KOPT-K1 (cell line): ENCODE measurements around the gene ENTPD2.
"Not testable (repeated sequence)": the region's sequence is repeated elsewhere in the genome, so short reads cannot be mapped to it uniquely, and the experiment has no call there.

ENCODE experiments used
- H3K27ac ChIP-seq: fragments of 200-600 bp; sonication (generic); 2 replicates; pipeline ENCODE4 v1.5.1; 2016; ENCODE audit warnings: antibody characterized with exemption, mild to moderate bottlenecking, low read depth, low read length; ENCODE audit not compliant: poor library complexity, severe bottlenecking
- H3K36me3 ChIP-seq: fragments of 200-600 bp; sonication (generic); 2 replicates; pipeline ENCODE4 v1.5.1; 2017; ENCODE audit warnings: antibody characterized with exemption, mild to moderate bottlenecking, low read length, moderate library complexity; ENCODE audit not compliant: insufficient read depth
- H3K9me3 ChIP-seq: fragments of 200-600 bp; sonication (generic); 2 replicates; pipeline ENCODE4 v1.5.1; 2017; ENCODE audit warnings: antibody characterized with exemption, low read length, mild to moderate bottlenecking; ENCODE audit not compliant: insufficient read depth, poor library complexity, severe bottlenecking

The ENTPD2 gene

GRCh38 chr9:137033481-137033880 is 20.4 kb downstream of the ENTPD2 start:
- H3K36me3 ChIP-seq, H3K9me3 ChIP-seq, H3K27ac ChIP-seq: not testable (repeated sequence)

GRCh38 chr9:137032858-137033257 is 21.0 kb downstream of the ENTPD2 start:
- Histone ChIP-seq H3K27ac (no peak overlapping the region), H3K36me3 (no peaks in the 10 kb centered on the region), H3K9me3 (no peaks in the 10 kb centered on the region)

GRCh38 chr9:137031904-137032640 is 21.8 kb downstream of the ENTPD2 start, which contains the start of gene FUT7:
TSS of gene FUT7 (minus strand) at chr9:137032088. CDS start at chr9:137031991, 97 bp downstream.
- Histone ChIP-seq H3K36me3 (no peaks in the 10 kb centered on the region), H3K9me3 (no peaks in the 10 kb centered on the region), H3K27ac (no peak within 1 kb of the TSS)

DNA sequence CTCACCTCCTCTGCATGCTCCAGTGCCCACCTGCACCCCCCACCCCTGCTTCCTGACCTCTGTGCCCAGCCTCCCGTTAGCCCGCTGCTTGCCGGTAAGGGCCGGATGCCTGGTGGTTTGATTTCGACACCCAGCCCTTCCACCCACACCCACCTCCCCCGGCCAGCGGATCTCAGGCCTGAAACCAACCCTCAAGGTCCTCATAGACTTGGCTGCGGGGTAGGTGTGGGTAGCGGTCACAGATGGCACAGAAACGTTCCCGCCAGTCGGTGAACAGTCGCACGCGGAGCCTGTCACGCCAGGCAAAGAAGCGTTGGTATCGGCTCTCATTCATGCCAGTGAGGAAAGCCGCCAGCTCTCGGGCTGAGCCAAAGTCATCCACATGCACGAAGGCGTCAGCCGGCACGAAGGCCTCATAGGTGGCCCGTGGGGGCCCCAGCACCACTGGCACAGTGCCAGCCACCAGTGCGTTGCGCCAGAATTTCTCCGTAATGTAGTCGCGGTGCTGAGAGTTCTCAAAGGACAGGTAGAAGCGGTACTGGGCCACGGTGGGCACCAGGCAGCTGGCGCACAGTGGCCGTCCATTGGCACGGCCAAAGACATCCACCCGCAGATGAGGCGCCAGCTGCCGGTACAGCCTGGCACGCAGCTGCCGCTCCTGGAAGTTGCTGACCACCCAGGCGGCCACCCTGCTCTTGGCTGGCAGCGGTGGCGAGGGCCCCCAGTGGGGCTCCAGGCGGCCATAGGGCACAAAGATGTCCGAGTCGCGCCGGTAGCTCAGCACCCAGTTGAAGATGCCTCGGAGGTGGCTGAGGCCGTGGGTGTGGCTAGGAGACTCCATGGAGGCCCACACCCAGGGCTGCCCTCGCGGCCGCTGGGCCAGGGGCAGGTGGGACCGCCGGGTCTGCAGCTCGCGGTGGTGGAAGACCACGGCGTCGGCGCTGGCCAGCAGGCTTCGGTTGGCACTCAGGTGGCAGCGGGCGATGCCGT is 23.0 kb downstream of the ENTPD2 start:
- Histone ChIP-seq H3K36me3 (no peaks in the 10 kb centered on the region), H3K27ac (no peak overlapping the region), H3K9me3 (no peaks in the 10 kb centered on the region)

GRCh38 chr9:137030006-137030405 is 23.9 kb downstream of the ENTPD2 start:
- H3K9me3 ChIP-seq = no peaks in the 10 kb centered on the region
- no peak overlapping the region for H3K27ac ChIP-seq
- no peaks in the 10 kb centered on the region for H3K36me3 ChIP-seq

GRCh38 chr9:137029058-137029936 is 24.6 kb downstream of the ENTPD2 start:
- no peaks in the 10 kb centered on the region for H3K36me3 ChIP-seq
- H3K9me3 ChIP-seq = no peaks in the 10 kb centered on the region
- H3K27ac ChIP-seq = no peak overlapping the region

- no peaks in the 10 kb centered on the region for H3K9me3 ChIP-seq
- H3K27ac ChIP-seq = no peak overlapping the region
- H3K36me3 ChIP-seq = no peaks in the 10 kb centered on the region
Measured at GRCh38 chr9:137028263-137029057, 25.4 kb downstream of the ENTPD2 start.

DNA sequence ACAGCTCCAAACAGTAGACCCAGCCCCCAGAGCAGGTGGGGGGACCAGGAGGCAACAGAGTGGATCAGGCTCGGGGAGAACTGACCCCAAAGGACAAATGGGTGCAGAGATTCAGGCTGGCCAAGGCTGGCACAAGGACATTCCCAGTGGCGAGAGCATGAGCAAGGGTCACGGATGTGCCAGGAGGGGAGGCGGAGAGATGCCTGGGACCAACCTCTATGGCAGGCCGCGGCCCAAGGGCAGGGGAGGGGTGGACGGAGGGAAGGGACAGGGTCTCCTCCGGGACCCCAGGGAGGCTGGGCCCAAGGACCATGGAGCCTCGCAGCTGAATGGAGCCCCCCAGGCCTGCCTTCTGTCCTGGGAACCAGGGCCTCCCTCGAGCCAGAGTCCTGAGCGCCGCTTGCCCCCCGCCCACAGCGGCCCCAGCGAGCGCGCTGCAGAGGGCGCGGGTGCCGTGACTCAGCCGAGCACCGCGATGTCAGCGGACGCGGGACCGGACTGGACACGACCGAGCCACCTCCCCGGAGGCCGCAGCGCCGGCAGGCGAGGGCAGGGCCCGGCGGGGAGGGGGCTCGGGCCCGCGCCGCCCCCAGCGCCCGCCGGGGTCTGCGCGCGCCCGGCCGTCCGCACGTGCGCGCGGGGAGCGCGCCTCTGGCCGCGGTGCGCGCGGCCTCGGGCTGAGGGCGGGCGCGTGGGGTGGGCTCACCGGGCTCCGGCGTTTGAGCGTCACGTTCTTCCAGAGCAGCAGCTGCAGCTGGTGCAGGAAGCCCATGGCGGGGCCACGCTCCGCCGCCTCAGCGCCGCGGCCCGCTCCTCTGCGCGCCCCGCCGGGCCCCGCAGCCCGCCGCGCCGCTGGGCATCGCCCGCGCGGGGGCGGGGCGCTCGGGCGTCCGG is 26.2 kb downstream of the ENTPD2 start, which contains the start of gene ABCA2:
Gene ABCA2 (minus strand): TSS at position 869 of the 894 bp plus-strand sequence. CDS start 97 bp downstream, at position 772.
- H3K9me3 ChIP-seq = no peaks in the 10 kb centered on the region
- H3K27ac ChIP-seq = no peak within 1 kb of the TSS
- no peaks in the 10 kb centered on the region for H3K36me3 ChIP-seq

- no peaks in the 10 kb centered on the region for H3K9me3 ChIP-seq
- H3K27ac ChIP-seq = no peak overlapping the region
- no peaks in the 10 kb centered on the region for H3K36me3 ChIP-seq
Measured at GRCh38 chr9:137026828-137027227, 27.0 kb downstream of the ENTPD2 start.

- H3K36me3 ChIP-seq = no peaks in the 10 kb centered on the region
- no peak overlapping the region for H3K27ac ChIP-seq
- H3K9me3 ChIP-seq = no peaks in the 10 kb centered on the region
Measured at GRCh38 chr9:137026384-137026783, 27.5 kb downstream of the ENTPD2 start.

DNA sequence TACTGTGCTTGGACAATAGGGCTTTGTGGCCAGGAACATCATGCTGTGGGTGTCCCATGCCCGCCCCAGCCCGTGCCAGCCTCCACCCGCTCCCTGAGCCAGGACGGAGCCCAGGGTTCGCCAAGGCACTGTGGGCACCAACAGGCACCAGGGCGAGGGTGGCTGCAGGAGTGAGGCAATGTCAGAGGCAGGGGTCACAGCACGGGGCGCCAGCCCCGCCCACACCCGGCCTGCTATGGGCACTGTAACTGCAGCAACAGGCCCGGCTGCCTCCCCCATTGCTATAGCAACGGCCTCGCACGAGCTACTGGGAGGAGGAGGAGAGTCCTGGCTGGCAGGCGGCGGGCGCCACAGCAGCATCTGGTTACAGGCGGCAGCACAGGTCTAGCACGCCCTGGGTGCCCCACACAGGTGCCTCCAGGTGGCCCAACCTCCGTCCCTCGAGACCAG is 28.3 kb downstream of the ENTPD2 start:
- H3K36me3 ChIP-seq = no peaks in the 10 kb centered on the region
- H3K27ac ChIP-seq = no peak overlapping the region
- H3K9me3 ChIP-seq = no peaks in the 10 kb centered on the region

- Histone ChIP-seq H3K36me3 (no peaks in the 10 kb centered on the region), H3K9me3 (no peaks in the 10 kb centered on the region), H3K27ac (no peak overlapping the region)
Measured at GRCh38 chr9:137023583-137023991, 30.3 kb downstream of the ENTPD2 start.

DNA sequence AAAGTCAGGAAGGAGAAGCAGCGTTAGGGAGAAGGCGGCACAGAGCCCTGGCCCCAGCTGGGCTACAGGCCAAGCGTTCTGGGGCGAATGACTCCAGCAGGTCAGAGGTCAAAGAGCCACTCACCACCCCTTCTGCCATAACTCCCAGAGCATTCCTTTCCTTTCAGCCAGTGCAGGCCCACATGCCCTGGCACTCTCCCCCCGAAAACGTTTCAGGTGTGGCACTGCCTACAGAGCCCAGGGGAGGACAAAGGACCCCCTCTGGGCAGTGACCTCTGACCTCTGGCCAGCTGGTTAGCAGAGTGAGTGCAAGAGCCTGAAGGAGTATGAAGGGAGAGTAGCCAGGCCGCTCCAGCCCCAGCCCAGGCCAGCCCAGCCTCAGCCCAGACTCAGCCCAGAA is 30.7 kb downstream of the ENTPD2 start:
- Histone ChIP-seq H3K9me3 (no peaks in the 10 kb centered on the region), H3K27ac (no peak overlapping the region), H3K36me3 (no peaks in the 10 kb centered on the region)
